ENCODE results near the gene SLC16A10.
A peak's percentile ranks its signal among the peaks of the same experiment; 100 is the strongest.
"Not testable (repeated sequence)": the region's sequence is repeated elsewhere in the genome, so short reads cannot be mapped to it uniquely, and the experiment has no call there.

SLC16A10 gene

DNA sequence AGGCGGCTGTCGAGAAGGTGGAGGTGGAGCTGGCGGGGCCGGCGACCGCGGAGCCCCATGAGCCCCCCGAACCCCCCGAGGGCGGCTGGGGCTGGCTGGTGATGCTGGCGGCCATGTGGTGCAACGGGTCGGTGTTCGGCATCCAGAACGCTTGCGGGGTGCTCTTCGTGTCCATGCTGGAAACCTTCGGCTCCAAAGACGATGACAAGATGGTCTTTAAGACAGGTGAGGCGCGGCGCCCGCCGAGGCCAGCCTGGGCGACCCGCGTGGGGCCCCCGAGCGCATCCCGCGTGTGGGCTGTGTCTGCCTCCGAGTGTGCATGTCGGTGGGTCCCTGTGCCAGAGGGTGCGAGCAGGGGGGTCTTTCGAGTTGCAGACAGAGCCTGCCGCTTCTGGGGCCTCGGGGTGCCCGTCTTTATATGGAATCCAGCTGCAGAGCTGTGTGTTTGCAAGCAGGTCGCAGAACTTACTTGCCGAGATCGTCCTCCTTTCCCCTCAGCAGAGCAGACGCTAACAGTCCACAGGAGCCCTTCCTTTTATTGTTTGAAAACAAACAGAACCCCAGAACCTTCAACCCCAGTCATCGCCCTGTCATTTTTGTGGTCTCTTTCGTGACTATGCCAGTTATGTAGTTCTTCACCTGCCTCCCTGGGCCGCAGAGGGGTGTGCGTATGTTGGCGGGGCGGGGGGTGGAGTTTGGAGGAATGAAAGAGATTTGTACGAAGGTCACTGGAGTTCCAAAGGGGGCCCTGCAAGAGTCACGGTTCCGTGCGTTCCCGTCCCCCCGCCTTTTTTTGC is 766 bp downstream of the SLC16A10 start:
- DNase-seq (ENCODE audit: low spot score): peak; percentile 35

DNA sequence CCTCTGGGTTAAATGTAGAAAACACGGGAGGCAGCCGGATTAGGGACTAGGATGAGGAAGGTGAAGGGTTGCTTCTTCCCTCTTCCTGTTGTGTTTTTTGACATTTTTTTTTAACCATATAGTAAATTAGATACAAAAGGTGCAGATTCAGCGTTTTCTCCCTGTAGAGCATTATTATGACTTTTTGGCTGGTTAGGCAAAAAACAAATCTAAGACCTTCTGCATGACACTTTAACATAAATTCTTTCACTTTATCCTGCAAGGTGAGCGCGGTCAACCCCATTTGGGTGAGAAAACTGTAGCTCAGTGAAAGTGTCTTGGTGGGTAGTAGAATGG is 1.3 kb downstream of the SLC16A10 start:
- no peak for DNase-seq (ENCODE audit: low spot score)

DNA sequence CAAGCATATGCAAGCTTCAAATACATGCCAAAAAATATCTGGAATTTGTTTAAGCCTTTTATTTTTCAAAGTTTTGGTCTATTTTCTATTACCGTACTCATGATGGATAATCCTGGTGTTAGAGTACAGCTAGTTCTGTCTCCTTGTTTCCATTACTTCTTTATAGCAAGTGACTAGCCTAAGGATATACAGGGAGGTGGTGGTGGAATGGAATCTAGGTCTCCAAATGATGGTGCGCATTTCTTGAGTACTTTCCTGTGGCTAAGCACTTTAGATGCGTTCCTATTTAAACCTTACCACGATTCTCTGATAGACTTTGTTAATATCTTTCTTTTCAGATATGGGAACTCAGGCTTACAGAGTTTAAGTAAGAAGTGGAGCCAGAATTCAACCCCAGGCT is 3.5 kb downstream of the SLC16A10 start:
- DNase-seq (ENCODE audit: low spot score): no peak

DNA sequence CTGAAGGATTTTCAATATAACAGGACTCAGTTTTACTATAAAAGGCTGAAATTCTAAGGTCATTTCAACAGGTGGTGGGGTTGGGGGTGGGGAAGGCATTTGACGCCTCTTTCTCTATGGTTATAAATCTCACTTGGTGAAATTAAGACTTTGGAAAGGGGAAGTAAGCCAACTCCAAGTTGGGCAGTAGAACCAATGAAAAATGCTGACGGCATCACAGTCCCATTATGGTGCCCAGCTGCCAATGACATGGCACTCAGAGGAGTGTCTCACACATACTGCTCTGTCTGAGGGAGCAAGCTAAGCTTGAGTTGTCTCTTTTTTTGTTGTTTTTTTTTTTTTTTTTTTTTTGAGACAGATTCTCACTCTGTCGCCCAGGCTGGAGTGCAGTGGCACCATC is 4.7 kb downstream of the SLC16A10 start:
- no peak for DNase-seq (ENCODE audit: low spot score)

DNA sequence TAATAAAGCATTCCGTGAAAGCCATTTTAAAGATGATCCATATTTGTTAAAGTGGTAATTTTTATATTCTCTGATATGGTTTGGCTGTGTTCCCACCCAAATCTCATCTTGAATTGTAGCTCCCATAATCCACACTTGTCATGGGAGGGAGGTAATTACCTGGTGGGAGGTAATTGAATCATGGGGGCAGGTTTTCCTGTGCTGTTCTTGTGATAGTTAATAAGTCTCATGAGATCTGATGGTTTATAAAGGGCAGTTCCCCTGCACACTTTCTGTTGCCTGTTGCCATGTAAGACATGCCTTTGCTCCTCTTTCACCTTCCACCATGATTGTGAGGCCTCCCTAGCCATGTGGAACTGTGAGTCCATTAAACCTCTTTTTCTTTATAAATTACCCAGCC is 8.2 kb downstream of the SLC16A10 start:
- DNase-seq (ENCODE audit: low spot score): not testable (repeated sequence)

DNA sequence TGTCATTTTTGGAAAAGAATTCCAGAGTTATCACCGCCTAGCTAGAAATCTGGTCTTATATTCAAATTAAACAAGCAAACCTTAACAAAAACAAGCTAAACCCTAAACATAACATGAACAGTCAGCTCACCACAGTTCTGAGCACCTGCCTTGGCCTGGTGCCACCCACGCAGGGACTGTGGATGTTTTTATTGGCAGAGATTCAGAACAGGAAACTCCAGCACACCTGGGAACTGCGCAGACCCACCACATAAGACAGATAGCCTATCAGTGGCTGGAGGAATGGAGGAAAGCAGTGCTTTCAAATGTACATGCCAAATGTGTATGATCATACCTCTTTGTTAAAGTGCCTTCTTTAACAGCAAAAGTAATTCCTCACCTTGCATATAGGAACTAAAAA is 8.9 kb downstream of the SLC16A10 start:
- peak; percentile 46 for DNase-seq (ENCODE audit: low spot score)

DNA sequence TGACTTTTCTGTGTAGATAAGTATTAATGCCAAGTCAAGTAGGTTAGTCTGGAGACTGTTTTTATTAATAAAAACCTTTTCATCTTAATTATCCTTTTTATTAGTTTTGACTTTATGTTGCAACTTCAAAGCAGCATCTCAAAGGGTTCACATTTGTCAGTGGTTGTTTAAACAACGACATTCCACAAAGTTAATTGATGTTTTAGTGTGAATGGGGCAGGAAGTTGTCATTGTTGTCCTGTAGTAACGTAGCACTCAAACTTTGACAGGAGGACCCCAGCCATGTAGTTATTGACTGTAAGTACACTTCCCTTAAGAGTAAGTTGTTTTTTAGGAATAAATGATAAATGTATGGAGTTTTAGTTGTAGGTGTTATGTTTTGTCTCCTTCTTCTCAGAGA is 11.3 kb downstream of the SLC16A10 start:
- no peak for DNase-seq (ENCODE audit: low spot score)

DNA sequence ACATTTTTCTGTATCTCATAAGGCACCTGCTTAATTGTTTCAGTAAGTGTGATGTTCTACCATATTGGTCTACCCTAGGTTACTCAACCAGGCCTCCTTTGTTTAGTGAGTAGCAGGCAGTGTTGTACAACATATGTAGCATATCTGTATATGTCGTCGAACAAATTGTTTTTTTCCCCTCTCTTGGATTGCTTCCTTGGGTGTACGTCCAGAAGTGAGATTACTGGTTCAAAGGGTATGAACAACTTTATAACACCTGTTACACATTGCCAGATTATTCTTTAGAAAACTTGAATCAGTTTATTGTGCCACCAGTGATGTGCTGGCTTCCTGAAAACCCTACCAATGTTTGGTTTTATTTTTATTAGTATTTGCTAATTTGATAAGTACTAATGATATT is 14.7 kb downstream of the SLC16A10 start:
- DNase-seq (ENCODE audit: low spot score): no peak

DNA sequence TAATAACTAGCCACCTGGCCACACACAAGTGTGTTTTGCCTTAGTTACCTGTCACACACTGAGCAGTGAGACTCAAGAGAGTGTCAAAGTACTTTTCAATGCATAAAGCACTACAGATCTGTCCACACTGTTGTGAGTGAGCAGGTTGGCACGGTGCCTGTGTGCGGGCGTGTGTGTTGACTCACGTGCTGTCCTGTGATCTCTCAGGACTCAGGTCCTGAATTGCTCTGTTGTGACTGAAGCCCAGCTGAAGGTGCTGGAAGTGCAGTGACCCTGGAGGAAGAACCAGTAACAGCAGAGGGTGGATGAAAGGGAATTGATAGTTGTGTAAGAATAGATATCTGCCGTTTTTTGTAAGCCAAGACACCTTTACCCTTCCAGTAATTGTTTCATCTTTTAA is 18.3 kb downstream of the SLC16A10 start:
- DNase-seq (ENCODE audit: low spot score): peak; percentile 33

DNA sequence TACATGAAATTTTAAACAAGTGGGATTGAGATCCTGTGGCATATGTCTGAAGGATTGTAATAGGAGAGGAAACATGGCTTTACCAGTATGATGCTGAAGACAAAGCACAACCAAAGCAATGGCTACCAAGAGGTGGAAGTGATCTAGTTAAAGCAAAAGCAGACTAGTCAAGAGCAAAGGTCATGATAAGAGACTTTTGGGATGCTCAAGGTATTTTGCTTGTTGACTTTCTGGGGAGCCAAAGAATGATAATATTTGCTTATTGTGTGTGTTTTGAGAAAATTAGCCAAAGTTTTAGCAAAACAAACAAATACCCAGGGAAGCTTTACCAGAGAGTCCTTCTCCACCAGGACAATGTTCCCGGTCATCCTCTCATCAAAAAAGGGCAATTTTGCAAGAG is 20.3 kb downstream of the SLC16A10 start:
- no peak for DNase-seq (ENCODE audit: low spot score)

DNA sequence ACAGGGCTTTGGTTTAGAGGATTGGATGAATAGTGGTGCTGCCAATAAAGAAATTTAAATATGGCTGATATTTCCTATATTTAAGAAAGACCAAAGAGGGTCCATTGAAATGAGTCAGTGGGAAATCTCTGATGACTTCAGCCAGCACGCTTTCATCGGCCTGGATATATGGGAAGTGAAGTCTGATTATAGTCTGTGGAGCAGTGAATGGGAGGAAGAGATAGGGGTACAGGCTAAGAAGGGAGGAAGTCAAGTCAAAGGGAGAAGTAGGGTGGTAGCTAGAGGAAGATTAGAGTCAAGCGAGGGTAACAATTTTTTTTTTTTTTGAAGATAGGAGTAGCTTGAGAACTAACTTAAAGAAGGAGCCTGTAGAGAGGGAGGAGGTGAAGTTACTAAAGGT is 22.7 kb downstream of the SLC16A10 start:
- no peak for DNase-seq (ENCODE audit: low spot score)

DNA sequence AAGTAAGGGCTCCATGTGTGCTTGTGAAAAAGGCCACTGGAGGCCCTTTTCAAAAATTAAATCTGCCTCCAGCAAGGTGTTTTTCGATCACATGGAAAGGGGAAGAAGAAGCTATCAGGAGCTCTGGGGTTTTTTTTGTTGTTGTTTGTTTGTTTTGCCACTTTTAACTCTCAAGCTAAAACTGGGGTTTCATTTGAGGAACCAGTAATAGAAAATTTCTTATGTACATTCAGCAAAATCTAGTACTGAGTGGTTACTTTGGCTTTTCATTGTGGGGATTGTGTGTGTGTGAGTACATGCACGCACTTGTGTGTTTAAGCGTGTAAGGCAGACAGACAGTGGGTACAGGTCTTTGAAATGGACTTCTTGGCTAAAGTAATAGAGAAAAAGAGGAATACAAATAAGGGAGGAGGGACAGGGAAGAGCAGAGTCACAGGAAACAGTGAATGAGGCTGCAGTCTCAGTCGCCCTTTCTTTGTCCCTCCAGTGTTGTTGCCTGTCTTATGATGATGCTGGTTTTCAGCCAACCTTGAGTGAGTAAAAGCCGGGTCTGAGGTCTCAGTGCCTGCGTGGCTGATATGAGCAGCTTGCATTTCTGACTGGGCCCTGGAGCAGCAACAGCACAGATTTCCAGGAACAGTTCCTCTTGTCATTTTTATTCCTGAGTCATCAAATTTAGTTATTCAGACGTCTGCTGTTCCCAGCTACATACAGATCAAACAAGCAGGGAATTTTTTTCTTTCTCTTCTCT is 26.2 kb downstream of the SLC16A10 start:
- DNase-seq (ENCODE audit: low spot score): no peak

DNA sequence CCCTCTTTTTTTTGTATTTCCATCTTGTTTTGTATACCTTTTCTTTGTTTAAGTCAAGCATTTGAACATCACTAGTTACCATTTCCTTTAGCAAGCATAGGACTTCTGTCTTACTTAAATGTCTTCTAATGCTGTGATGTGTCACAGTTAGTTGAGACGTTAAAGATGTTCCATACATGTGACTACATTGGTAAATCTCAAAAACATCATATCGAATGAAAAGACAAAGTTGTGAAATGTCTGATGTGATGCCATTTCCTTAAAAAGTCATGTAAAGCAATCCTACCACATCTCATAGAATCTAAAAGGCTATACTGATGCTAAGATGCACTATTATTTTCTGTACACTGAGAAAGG is 26.8 kb downstream of the SLC16A10 start:
- no peak for DNase-seq (ENCODE audit: low spot score)

DNA sequence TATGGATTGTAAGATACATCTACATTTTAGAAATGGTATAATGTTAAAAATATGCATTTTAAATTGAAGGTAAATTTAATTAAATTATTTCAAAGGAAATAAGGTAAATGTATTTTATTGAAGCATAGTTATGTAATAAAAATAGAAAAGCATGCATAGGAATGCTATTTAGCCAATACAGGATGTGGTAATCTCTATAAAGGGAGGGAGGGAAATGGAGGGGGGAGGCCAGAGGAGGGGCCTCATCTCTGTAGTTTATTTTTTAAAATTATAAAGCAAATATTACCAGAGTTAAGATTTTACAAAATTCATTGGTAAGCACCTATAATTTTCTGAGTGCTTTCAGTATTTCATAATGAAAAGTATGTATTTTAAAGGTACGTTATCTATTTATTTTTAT is 27.2 kb downstream of the SLC16A10 start:
- DNase-seq (ENCODE audit: low spot score): no peak

DNA sequence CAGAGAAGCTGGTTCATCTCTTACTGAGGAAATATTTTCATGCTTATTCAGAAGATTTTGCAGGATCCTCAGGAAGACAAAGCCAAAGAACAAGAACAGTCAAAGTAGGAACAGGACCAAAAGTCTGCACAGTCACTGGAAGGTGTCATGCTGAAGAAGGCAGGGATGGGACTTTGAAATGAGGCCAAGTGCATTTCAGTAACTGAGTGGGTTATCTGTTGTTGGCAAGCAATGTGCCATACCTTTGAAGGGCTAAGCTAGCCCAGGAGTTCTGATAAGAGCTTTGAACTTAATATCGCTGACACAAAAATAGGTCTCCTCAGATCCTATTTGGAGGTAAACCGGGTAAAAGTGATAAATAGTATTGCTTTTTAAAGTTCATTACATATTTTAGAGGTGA is 31.5 kb downstream of the SLC16A10 start:
- DNase-seq (ENCODE audit: low spot score): no peak

DNA sequence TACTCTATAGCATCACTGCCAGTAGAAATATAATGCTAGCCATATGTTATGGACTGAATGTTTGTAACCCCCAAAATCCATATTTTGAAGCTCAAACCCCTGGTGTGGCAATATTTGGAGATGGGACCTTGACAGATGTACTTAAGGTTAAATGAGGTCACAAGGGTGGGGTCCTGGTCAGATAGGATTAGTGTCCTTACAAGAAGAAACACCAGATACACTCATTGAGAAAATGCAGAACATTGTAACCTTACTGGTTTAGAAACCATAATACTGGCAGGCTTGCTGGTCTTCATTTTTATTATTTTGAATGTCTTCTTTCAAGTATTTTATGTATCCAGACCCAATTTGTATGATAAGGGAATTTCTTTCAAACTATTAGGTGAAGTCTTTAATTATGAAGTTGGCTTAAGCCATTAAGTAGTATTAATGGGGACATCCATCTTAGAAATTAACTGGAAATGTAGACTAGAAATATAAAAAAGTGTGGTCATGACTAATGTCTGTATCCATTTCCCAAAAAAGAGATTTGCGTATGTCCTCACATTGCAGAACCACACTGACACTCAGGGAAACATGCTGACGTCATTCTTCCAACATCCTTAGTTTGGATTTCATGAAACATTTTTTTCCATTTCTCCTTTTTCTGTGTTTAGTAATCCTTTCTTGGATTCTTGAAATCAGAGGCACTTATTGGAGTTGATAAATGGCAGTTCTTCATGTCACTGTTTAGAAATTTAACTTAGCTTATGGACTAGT is 32.4 kb downstream of the SLC16A10 start:
- DNase-seq (ENCODE audit: low spot score): no peak

DNA sequence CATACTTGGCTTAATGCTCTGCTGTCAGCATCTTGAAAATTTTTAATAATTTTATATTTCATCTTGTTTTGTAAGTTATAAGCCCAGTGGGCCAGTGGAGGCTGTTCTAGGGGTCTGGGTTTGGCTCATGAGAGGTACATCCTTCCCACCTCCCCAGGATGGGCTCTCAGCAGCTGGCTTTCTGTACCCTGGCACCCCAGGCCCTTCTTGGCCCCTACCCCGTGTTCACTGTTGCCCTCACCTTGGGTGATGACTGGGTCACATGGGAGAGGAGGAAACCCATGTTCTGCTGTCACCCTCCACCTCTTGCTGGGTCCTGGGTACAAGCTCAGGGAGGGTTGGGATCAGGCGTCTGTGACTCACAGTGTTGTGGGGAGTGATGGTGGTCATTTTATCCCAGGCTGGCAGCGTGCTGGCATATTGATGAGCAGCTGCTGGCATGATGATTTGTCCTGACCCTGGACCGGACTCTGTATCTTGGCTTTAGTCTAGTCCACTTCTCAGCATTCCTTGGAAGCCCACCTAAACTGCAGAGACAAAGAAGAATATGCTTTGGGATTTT is 34.6 kb downstream of the SLC16A10 start:
- no peak for DNase-seq (ENCODE audit: low spot score)

DNA sequence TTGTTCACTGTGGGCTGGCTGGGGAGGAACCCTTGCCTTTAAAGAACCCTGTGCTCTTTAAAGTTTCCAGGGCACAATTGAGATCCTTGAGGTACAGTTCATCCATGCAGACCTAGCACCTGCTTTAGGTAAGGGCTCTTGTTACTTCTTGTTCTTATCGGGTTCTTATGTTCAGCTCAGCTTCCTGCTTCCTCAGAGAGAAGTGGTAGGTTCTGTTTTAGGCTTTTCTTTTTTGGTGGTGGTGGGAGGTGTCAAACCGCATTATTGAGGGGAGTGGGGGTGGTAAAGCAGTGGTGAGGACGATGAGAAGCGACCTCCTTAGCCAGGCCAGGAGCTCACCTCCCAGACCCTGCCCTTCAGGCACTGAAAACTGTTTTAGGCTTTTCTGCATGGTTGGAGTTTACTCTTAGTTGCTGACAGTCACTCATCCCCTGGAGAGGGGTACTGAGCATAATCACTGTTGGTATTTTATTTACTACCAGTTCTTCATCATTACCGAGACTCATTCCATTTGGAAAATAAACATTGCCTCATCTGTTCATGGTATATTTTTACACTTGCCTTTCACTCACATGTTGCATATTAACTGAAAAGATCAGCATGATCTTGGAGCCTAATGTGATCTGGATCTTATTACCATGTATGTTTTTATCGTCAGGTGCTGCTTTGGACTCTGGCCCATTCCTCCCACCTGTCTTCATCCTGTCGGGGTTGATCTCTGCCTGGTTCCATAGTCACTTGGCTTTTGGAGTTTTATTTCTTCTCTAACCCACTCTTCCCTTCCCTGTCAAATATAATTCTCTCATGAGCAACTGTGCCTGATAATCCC is 35.4 kb downstream of the SLC16A10 start:
- no peak for DNase-seq (ENCODE audit: low spot score)

DNA sequence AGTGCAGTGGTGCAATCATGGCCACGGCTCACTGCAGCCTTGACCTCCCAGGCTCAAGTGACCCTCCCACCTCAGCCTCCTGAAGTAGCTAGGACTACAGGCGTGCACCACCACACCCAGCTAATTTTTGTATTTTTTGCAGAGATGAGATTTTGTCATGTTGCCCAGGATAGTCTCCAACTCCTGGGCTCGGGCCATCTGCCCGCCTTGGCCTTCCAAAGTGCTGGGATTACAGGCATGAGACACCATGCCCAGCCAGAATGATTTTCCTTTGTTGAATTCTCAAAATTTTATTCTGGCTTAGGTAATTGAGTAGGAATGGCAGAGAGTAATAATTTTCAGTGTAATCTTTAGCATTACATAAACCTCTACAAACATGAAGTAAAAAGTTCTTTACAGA is 37.1 kb downstream of the SLC16A10 start:
- DNase-seq (ENCODE audit: low spot score): no peak

DNA sequence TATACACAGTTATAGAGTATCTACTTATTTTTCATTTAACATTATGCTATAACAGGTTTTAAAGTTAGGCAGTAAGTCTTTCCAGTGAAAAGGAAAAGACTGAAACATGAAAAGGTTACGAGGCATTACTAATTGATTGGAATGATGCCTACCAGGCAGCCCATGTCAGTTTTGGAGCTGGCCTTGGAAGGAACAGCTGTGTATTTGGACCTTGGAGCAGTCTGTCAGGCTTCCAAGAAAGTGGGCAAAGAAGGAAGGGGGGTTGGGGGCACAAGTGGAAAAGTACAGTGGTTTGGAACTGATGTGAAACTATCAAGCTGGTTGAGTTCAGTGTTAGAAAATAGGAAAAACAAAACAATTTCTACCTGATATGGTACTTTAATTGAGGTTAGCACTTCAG is 41.7 kb downstream of the SLC16A10 start:
- DNase-seq (ENCODE audit: low spot score): no peak

DNA sequence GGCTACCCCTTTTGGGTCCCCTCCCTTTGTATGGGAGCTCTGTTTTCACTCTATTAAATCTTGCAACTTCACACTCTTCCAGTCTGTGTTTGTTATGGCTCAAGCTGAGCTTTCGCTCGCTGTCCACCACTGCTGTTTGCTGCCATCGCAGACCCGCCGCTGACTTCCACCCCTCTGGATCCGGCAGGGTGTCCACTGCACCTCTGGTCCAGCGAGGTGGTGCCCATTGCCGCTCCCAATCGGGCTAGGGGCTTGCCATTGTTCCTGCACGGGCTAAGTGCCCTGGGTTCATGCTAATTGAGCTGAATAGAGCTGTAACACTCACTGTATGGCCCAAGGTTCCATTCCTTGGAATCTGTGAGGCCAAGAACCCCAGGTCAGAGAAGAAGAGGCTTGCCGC is 43.7 kb downstream of the SLC16A10 start:
- not testable (repeated sequence) for DNase-seq (ENCODE audit: low spot score)

DNA sequence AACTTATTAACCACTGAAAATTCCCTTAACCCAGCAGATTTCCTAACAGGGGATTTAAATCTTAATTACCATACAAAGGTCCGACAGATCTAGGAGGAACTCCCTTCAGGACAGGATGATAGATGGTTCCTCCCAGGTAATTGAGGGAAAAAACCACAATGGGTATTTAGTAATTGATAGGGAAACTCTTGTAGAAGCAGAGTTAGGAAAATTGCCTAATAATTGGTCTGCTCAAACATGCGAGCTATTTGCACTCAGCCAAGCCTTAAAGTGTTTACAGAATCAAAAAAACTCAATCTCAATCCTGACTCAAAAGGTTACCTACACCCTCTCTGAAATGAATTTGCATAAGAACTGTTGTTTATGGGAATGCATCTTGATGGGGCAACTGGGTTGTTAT is 45.4 kb downstream of the SLC16A10 start:
- not testable (repeated sequence) for DNase-seq (ENCODE audit: low spot score)

Measured in iPS-NIHi11 (cell line).